GM21381 (cell line): ENCODE data around the gene NT5DC4.
A peak's percentile ranks its signal among the peaks of the same experiment; 100 is the strongest.
"Not testable (repeated sequence)": the region's sequence is repeated elsewhere in the genome, so short reads cannot be mapped to it uniquely, and the experiment has no call there.

Source experiments
- ATAC-seq: cut with Tn5 transposase; IDR thresholded peaks from one replicate; pipeline ENCODE4 v1.9.1; 2021; ENCODE audit warnings: mild to moderate bottlenecking, moderate library complexity; ENCODE audit not compliant: unreplicated experiment

Gene NT5DC4

DNA sequence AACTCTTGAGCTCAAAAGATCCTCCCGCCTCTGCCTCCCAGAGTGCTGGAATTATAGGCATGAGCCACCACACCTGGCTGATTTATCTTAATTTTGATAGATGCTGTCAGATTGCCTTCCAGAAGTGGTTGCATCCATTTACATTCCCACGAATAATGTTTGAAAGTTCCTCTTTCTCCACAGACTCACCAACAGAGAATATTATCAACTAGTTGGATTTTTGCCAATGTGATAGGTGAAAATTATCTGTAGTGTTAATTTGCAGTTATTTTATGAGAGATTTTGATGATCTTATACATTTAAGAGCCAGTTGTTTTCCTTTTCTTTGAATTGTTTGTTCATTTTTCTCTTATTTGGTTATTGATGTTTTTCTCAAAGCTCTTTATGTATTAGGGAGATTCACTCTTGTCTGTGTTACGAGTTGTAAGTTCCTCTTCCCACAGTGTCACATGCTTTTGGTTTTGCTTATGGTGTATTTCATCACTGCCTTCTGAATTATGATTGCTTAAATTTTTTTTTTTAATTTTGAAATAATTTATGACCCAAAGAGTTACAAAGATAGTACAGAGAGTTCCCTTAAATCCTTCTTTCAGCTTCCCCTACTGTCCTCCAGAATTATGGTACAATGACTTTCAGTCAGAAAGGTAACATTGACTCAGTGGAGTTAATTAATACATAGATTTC, 20.7 kb upstream of the NT5DC4 start:
- ATAC-seq, result no peak

DNA sequence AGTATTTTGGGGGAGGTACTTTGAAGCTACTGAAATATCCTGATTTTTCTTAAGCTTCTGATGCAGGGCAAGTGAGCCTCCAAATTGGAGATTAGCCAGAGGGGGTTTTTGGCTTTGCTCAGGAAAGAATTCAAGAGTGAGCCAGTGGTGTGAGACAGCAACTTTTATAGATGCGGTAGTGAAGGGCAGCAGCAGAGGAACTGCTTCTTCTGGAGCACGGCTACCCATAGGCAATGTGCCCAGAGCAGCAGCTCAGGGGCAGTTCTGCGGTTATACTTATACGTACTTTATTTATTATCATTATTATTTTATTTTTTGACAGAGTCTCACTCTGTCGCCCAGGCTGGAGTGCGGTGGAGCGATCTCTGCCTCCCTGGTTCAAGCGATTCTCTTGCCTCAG, 19.8 kb upstream of the NT5DC4 start:
- ATAC-seq, result no peak

DNA sequence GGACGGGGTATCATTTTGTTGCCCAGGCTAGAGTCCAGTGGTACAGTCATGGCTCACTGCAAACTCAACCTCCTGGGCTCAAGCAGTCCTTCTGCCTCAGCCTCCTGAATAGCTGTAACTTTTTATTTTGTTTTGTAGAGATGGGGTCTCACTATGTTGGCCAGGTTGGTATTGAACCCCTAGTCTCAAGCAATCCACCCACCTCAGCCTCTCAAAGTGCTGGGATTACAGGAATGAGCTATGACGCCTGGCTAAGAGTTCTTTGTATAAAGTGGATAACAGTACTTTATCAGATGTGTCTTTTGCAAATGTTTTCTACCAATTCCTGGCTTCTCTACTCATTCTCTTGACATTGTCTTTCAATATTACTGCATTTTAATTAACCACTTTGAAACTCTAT, 17.1 kb upstream of the NT5DC4 start:
- no peak for ATAC-seq

DNA sequence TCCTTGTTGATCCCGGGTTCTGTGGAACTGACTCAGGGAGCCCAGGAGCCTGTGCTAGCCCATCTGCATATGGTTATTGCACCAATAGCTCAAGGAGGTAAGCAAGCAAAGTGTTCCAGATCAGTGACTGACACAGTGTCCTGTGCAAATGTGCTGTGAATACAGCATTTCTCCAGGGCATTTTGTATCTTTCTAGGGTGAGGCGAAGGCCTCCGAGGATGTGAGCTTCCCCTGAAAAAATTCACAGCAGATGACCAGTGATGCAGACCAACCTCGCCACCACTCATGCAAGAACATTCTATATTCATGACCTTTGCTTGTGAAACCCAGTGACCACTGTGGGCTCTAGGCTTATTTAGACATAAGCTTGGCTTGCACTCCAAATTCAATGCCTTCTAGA, 15.2 kb upstream of the NT5DC4 start:
- ATAC-seq, result no peak

DNA sequence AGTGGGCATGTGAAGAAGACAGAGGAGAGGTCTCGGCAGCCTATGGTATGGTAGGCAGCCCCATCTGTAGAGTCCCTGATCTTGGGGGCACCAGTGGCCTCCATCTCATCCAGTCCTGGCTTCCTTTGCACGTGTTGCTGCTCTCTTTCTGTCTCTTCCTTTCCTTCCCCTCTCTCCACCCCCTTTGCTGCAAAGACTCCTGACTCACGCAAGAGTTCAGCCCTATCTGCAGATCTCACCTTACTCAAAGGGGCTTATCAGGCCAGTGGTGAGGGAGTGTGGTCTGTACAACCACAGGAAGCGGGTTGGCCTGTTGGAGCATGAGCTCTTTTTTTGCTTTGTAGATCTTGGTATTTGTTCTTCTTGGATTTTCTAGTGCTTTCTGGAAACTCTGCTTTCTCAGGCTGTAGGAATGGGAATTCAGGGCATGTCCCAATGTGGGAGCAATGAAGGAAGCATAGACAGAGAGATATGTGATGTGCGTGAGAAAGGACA, 14.6 kb upstream of the NT5DC4 start:
- ATAC-seq, result peak; percentile 44

DNA sequence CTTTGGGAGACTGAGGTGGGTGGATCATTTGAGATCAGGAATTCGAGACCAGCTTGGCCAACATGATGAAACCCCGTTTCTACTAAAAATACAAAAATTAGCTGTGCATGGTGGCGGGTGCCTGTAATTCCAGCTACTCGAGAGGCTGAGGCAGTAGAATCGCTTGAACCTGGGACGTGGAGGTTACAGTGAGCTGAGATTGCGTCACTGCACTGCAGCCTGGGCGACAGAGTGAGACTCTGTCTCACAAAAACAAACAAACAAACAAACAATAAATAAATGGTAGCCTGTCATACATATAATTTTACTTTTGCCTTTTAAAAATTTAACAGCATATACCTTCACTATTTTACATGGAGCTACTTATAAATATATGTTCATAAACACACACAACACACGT, 13.9 kb upstream of the NT5DC4 start:
- not testable (repeated sequence) for ATAC-seq

DNA sequence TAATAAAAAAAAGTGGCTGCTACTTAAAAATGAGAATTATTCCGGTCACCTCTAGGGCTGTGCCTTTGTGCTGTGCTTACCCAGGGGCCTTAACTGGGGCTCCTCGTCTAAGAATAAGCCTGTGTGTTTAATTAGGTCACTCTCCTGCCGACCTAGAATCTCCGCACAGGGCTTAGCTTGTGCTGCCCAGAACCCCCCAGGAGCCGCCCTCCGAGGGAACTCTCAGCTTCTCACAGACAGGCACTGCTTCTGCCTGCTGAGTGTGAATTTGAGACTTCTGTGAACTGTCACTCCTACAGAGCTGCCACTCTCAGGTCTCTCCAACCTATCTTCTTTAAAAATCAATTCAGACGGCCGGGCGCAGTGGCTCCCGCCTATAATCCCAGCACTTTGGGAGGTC, 11.9 kb upstream of the NT5DC4 start:
- ATAC-seq, result no peak

DNA sequence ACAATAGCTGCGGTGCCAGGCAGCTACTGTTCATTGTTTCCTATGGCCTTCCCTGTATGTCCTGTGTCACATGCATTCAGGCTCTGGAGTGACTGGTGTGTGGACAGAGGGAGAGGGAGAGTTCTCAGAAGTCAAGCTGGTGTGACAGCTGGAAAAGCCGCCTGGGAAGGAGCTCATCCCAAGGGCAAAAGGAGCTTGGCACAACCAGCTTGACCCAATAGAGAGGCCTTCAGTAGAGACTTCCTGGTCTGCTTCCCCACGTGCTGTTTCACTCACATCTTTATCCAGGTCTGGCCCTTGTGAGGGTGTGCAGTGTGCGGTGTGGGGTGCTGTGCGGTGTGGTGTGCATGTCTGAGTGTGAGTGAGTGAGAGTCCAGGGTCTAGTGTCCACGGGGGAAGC, 11.1 kb upstream of the NT5DC4 start:
- ATAC-seq, result no peak

DNA sequence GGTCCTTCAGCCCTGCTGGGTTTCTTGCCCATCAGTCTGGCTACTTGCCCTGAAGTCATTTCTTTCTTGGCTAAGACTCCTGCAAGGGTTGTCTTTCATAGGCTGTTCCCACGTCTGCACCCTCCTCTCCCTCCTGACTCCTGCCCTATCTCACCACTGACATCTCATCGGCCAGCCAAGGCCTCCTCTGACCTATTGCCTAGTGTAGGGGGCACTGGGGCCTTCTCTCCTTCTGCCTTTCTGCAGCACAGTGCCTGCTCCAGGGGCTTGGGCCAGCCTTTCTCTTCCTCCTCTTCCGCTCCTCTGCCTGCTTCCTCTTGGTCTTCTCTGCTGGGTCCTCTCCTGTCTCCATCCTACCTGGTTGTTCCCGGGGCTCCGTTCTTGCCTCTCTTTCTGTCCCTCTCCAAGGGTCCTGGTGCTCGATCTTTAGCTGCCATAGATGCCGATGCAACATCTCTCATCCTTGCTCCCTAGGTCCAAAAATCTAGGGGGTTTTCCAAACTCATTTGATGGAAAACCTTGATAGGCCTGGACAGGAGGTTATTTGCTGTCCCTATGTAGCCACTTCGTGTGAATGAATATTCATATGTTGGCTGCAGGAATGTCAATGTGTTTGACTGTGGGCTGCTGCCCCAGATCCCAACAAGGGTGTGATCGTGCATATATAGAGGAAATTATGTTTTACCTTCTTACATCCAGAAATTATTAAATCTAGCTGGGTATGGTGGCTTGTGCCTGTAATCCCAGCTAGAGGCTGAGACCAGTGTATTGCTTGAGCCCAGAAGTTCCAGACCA, 9.7 kb upstream of the NT5DC4 start:
- ATAC-seq, result no peak

DNA sequence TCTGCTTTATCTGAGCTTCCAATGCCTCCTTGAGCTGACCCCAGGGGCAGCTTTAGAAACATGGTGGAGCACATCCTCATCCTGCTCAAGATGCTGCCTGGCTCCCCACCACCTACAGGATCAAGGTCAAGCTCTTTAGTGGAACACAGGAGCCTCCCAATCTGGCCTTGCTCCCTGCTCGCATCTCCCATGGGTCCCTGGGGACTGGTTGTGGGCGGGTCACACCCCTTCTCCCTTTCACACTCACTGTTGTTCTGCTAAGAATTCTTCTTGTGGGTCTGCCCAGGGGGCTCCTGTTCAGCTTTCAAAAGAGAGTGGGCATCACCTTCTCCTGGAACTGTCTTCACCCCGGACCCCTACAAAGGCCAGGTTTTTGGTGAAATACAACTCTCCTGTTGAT, 8.4 kb upstream of the NT5DC4 start:
- no peak for ATAC-seq

DNA sequence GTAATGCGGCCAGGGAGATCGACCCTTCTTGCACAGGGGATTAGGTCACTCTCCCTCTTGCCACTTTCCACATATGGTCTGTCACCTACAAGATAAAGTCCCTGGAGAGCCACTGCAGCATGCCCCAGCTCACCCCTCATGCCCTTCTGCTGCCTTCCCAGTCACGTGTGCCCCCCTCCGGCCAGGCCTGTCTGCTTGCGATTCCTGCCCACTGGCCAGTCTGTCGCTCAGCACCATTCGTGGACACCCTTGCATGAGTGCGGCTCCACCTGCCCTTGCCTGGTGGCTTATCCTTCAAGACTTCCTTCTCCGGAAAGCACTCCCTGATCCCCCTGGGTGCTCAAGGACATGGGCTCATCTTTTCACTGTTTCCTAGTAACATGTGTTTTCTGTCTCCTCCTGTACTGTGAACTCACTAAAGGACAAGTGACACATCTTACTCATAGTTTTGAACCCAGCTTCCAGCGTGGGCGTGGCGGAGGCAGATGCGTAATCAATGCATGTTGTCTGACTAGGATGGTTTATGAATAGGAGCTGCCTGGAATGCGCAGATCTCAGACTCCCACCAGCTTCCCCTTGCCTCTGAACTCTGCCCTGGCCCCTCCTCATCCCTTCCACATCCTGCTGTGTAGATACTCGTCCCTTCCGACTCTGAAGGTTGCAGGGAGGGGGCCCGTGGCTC, 7.8 kb upstream of the NT5DC4 start:
- no peak for ATAC-seq

DNA sequence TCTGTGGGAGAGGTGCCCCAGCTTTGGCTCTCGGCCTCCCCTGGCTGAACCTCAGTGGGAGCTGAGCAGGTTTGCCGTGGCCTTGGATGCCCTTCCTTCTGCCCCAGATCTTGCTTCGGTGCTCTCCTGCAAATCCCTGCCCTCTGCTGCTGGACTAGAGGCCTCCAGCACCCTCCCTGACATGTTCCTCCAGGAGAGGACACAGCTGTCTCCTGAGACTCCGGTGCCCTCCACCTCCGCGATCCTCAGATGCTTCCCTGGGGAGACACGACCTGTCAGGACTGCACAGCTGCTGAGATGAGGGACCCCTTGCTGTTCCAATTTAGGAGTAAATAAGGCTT, 7.3 kb upstream of the NT5DC4 start:
- ATAC-seq, result no peak

DNA sequence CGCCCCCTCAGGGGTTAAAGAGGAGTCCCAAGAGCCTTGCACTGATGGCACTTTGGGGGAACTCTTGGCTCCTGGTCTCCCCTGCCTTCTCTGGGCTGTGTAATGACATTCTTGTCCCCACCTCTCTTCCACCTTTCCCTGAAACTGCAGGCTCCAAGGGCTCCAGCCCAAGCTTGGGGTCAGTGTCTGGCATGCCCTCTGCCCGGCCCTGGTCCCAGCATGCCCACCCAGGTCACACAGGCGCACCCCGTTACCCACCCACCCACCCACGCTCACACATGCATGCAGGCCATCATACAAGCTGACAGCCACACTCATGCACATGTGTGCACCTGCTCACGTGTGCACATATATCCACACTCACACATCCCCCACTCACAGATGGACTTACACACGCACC, 6.9 kb upstream of the NT5DC4 start:
- no peak for ATAC-seq

DNA sequence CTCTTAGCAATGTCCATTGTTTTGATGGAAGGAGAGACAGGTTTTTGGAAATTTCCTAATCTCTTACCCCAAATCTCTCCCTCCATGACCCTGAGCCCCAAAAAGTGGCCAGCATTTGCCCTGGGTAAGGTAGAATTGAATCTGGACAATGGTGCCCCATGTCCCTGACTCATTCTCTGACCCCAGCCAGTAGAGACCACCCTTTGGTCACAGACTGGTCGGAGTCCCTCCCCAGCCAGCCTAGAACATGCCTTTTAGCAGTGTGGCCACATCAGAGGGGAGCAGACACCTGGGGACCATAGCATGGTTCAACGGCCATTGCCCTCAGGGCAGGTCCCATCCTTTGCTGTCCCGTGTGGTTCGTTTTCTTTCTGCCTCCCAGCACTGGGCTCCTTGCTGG, 6.5 kb upstream of the NT5DC4 start:
- no peak for ATAC-seq

DNA sequence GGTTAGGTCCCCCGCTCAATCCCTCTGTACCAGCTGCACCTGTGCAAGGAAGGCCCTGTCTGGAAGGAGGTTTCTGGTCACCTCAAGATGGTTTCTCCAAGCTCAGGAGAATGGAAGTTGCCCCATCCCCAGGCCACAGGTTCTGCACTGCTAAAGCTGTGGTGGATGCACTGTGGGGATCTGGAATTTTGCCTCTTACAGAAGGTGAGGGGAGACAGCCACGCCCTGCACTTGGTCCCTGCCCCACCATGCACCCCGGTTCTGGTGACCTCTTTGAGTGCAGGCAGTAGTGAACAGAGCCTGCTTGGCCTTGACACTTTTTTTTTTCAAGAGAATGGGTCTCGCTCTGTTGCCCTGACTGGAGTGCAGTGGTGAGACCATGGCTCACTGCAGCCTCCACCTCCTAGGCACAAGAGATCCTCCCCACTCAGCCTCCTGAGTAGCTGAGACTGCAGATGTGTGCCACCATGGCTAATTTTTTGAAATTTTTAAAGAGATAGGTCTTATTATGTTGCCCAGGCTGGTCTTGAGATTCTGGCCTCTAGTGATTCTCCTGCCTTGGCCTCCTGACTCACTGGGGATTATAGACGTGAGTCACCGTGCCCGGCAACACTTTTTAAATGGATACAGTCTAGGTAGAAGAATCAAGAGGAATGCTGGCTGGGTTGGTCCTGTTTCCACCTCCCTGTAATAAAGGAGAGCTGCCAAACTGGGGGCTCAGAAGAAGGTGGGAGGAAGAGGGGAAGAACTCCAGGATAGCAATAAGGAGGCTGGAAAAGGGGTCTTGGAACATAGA, 5.8 kb upstream of the NT5DC4 start:
- ATAC-seq, result no peak

DNA sequence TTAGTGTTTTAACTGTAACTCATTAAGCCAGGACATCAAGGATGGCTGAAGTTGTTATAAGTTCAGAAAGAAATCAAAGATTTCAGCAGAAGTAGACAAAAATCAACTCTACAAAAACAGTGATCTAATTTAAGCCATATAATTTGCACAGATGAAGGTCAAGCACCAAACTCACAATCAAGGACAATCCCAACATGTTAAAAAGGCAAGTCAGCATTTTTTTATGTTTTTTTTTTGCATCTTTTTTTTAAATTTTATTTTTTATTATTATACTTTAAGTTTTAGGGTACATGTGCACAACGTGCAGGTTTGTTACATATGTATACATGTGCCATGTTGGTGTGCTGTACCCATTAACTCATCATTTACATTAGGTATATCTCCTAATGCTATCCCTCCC, 4.7 kb upstream of the NT5DC4 start:
- ATAC-seq, result not testable (repeated sequence)

DNA sequence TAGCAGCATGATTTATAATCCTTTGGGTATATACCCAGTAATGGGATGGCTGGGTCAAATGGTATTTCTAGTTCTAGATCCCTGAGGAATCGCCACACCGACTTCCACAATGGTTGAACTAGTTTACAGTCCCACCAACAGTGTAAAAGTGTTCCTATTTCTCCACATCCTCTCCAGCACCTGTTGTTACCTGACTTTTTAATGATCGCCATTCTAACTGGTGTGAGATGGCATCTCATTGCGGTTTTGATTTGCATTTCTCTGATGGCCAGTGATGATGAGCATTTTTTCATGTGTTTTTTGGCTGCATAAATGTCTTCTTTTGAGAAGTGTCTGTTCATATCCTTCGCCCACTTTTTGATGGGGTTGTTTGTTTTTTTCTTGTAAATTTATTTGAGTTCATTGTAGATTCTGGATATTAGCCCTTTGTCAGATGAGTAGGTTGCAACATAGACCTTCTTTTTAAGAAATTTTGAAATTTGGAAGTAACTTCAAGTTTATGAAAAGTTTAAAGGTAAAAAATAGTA, 3.9 kb upstream of the NT5DC4 start:
- ATAC-seq, result not testable (repeated sequence)

DNA sequence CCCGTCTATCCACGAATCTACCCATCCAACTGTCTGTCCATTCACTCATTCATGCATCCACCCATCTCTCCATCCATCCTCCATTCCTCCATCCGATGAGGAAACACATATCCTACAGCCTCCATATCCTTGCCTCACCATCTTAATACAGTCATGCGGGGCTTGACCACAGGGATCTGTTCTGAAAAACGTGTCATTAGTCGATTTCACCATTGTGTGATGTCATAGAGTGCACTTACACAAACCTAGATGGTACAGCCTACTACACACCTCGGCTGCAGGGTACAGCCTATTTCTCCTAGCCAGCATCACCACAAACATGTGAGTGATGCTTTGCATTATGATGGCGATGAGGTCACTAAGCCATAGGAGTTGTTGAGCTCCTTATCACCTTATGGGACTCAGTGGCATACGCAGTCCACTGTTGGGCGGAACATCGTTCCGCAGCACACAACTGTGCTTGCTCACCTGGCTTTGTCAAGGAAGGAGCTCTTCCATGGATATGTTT, 1.9 kb upstream of the NT5DC4 start:
- no peak for ATAC-seq

DNA sequence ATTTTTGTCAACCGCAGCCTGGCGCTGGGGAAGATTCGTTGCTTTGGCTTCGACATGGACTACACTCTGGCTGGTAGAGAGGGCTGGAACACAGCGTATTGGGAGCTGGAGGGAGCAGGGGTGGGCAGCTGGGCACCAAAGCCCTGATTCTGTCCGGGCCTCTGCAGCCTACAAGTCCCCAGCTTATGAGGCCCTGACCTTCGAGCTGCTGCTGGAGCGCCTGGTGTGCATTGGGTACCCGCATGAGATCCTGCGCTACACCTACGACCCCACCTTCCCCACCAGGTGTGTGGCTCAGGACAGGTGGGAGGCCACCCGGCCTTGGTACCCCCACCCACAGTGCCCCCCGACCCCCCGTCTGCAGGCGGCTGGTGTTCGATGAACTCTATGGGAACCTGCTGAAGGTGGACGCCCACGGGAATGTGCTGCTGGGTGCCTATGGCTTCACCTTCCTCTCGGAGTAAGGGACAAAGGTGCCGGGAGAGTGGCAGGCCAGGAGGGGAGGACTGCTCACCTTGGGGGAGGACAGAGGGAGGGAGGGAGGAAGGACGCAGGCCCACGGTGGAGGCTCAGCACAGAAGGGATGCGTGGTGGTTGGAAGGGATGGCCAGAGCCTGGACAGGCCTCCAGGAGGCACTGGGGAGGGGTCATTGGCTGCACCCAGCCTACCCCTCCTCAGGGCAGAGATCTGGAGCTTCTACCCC, 1.2 kb downstream of the NT5DC4 start:
- ATAC-seq, result no peak
